SH-SY5Y (cell line): Measurements from ENCODE around the gene TEPSIN.

ENCODE experiments used
- GATA2 ChIP-seq: IDR thresholded peaks from 2 replicates; pipeline ENCODE4 v1.6.1; 2011; ENCODE audit warnings: mild to moderate bottlenecking, low read depth, low read length
- GATA3 ChIP-seq: IDR thresholded peaks from 2 replicates; pipeline ENCODE4 v1.6.1; 2011; ENCODE audit warnings: low read depth, mild to moderate bottlenecking, low read length, moderate library complexity

DNA sequence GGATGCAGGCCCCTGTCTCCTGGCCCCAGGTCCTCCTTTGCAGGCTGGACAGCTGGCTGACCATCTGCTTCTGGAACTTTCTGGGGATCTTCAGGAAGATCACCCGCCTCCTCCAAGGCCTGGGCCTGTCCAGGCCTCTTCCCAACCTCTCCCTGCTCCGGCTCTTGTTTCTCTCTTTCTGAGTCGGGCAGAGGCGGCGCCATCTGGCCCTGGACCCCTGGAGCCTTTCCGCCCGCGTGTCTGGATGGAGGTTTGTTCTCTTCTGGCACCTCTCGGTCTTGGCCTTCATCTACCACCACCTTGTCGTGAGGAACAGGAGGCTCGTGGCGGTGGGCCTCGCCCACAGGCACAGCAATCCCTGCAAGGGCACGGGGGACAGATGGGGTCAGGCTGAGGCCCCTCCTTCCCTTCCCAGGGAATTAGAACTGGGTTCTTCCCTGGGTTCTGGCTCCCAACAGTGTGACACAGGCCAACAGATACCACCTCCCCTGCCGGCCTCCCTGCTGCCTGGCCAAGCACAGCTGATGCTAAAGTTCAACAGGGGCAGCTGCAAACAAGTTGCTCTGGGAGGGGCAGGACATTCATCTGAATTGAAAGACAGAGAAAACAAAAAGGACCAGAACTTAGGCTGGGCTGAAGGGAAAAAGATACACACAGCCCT, 13.6 kb upstream of the TEPSIN start:
- TF ChIP-seq GATA3 = no peak
- no peak for TF ChIP-seq GATA2
